Measurements from ENCODE around the gene NMNAT3. TPM values are rescaled to one million over a fixed set of nuclear protein-coding genes. Genes with fewer than 3 reads are reported as not detected.

Gene NMNAT3
- total RNA-seq, 3 donors from 2014 or later, result 6.6 to 17.3 (median 9.2) TPM

DNA sequence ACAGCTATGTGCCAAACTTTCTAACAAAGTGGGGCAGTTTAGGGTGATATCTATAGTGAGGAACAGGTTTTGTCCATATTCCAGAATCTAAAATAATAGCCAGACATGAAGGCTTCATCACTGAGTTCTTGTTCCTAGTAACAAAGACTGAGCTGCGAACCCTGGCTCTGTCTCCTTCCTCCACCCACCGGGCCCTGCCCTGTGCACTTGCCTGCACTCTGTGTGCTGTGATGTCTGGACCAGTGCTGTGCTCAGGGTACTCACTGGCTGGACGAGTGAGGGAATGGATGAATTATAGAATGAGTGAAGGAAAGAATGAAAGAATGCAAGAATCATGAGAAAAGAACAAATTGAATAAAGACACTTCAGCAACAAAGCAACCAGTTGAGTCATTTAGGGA is 8.9 kb upstream of the NMNAT3 start:
- H3K4me1 ChIP-seq, result no peaks in the 10 kb centered on the region
- no peaks in the 10 kb centered on the region for H3K36me3 ChIP-seq
- H3K9me3 ChIP-seq, result no peaks in the 10 kb centered on the region
- no peaks in the 10 kb centered on the region for H3K27me3 ChIP-seq
- intact Hi-C loops (cut with DNase I; ENCODE audit: low total_unique reads), result no loop called here
- no peak overlapping the region for H3K27ac ChIP-seq
- H3K4me3 ChIP-seq, result no peak overlapping the region
- TF ChIP-seq CTCF (IDR thresholded peaks at IDR 0.05), result no peak
- no peak for TF ChIP-seq POLR2AphosphoS5 (IDR thresholded peaks at IDR 0.05)
- TF ChIP-seq POLR2A (IDR thresholded peaks at IDR 0.05), result no peak
- DNase-seq (ENCODE audit: low spot score in 2 of 2), result no peak

DNA sequence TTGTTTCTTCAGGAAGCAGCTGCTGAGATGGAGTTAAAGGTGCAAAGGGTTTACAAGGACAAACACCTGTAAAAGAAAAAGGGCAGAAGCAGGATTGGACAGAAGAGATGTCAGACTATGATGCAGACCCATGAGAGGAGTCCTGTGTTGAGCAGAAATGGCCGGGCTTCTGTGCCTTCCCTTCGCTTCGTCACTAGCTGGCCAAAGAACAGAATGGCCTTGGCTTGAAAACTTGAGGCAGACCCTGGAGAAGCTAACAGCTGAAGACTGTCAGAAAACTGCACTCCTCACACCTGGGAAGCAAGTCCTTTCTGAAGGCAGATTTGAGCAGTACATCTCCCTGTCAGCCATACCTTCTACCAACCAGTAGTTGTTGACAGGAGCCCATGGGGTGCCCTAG is 8.4 kb upstream of the NMNAT3 start:
- Histone ChIP-seq H3K27ac (no peak overlapping the region), H3K36me3 (no peaks in the 10 kb centered on the region), H3K4me3 (no peak overlapping the region), H3K9me3 (no peaks in the 10 kb centered on the region), H3K4me1 (no peaks in the 10 kb centered on the region), H3K27me3 (no peaks in the 10 kb centered on the region)
- intact Hi-C loops (cut with DNase I; ENCODE audit: low total_unique reads), result no loop called here
- TF ChIP-seq POLR2A (IDR thresholded peaks at IDR 0.05) (no peak), POLR2AphosphoS5 (IDR thresholded peaks at IDR 0.05) (no peak), CTCF (IDR thresholded peaks at IDR 0.05) (no peak)
- no peak for DNase-seq (ENCODE audit: low spot score in 2 of 2)

DNA sequence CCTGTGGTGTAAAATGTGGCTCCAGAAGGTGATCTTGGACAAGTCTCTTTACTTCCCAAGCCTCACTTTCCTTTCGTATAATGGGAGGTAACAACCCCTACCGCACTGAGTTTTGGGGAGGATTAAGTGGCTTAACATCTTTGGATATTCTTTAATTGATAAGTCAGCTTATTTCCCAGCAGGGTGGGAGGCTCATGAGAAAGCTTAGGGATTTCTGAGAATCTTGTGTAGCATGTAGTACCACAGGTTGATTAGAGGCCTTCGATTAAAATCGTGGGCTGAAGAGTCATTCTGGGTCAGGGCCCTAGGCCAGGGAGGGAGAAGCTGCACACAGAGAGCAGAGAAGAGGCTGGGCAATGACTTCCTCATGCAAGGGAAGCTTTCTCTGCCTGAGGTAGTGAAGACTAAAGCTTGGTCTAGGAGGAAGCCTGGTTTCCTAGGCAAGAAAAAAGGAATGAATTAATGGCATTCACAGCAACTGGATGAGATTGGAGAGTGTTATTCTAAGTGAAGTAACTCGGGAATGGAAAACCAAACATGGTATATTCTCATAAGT is 1.5 kb upstream of the NMNAT3 start:
- Histone ChIP-seq H3K36me3 (no peaks in the 10 kb centered on the region), H3K27me3 (peaks cover 0 to 3% of the 10 kb centered on the region in 2 donors), H3K9me3 (no peaks in the 10 kb centered on the region), H3K27ac (no peak overlapping the region), H3K4me3 (no peak overlapping the region), H3K4me1 (no peaks in the 10 kb centered on the region)
- DNase-seq (ENCODE audit: low spot score in 2 of 2), result no peak
- intact Hi-C loops (cut with DNase I; ENCODE audit: low total_unique reads), result no loop called here
- TF ChIP-seq POLR2A (IDR thresholded peaks at IDR 0.05) (no peak), POLR2AphosphoS5 (IDR thresholded peaks at IDR 0.05) (no peak), CTCF (IDR thresholded peaks at IDR 0.05) (no peak)

DNA sequence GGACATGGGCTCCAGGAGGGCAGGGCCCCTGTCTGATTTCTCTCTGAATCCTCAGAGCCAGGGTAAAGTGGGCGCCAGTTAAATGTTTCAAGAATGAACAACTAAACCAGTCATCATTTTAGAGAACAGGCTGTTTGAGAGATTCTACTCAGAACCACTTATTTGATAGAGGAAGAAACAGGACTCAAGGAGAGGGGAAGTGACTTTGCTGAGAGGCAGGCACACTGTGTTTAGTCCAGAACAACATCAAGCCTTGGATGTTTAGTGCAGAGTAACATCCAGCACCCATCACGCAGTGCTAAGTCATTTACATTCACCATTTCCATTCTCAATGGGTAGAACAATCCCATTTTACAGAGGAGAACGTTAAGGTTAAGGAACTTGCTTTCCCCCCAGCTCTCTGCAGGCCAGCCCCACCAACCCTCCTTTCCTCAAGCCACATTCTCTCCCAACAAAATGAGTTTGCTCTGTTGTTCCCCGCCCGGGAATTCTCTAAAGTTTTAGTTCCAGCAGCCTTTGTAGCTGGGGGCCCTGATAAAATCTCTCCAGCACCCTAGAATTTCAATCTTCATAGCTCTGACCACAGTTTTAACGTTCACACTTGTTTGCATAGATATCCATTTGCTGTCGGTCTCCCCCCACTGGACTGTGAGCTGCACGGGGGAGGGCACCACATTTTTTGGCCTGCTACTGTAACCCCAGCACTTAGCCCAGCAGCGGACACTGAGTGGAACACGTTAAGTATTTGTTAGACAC is 962 bp downstream of the NMNAT3 start:
- Histone ChIP-seq H3K4me1 (no peaks in the 10 kb centered on the region), H3K9me3 (no peaks in the 10 kb centered on the region), H3K27me3 (peaks cover 0 to 3% of the 10 kb centered on the region in 2 donors), H3K4me3 (peak overlapping the region; percentile 72 to 93 (median 85)), H3K36me3 (no peaks in the 10 kb centered on the region), H3K27ac (no peak overlapping the region)
- intact Hi-C loops (cut with DNase I; ENCODE audit: low total_unique reads), result no loop called here
- DNase-seq (ENCODE audit: low spot score in 2 of 2), result no peak
- TF ChIP-seq POLR2AphosphoS5 (IDR thresholded peaks at IDR 0.05) (no peak), CTCF (IDR thresholded peaks at IDR 0.05) (no peak), POLR2A (IDR thresholded peaks at IDR 0.05) (no peak)

DNA sequence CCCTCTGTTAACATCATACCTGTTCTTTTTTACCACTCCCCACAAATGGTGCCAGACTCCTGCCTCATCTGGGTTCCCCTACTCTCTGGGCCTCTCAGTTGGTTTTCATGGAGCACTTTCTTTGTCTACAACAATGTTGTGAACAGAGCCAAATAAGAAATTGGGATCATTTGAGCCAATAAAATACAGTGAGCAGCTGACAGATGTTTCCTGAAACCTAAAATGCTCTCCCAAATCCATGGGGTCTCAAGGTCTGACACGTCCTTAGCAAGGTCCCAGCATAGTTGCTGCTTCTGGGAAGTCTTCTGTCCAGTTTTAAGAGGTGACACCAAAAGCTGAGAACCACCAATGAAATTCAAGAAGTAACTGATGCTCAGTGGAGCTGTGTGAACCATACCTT is 1.7 kb downstream of the NMNAT3 start:
- DNase-seq (ENCODE audit: low spot score in 2 of 2), result no peak
- H3K4me3 ChIP-seq, result no peak overlapping the region
- H3K4me1 ChIP-seq, result no peaks in the 10 kb centered on the region
- no peak overlapping the region for H3K27ac ChIP-seq
- intact Hi-C loops (cut with DNase I; ENCODE audit: low total_unique reads), result no loop called here
- no peaks in the 10 kb centered on the region for H3K36me3 ChIP-seq
- peaks cover 0 to 3% of the 10 kb centered on the region in 2 donors for H3K27me3 ChIP-seq
- no peaks in the 10 kb centered on the region for H3K9me3 ChIP-seq
- no peak for TF ChIP-seq POLR2AphosphoS5 (IDR thresholded peaks at IDR 0.05)
- TF ChIP-seq POLR2A (IDR thresholded peaks at IDR 0.05), result no peak
- TF ChIP-seq CTCF (IDR thresholded peaks at IDR 0.05), result no peak

All from breast epithelium (tissue), 4 donors.